Measurements from ENCODE around the gene GTF2H4.

- TF ChIP-seq ZNF274 (IDR thresholded peaks at IDR 0.05; ENCODE audit: low read depth, low read length) = no peak
- no peak for TF ChIP-seq YY1 (IDR thresholded peaks at IDR 0.05; ENCODE audit: insufficient read depth, insufficient read length)
- TF ChIP-seq SUZ12 (IDR thresholded peaks at IDR 0.05; ENCODE audit: extremely low read depth, insufficient read depth, insufficient read length) = no peak
Measured at GRCh38 chr6:30912746-30913520, 4.9 kb downstream of the GTF2H4 start.
